ENCODE data around the gene HADHA.
"Not testable (repeated sequence)": the region's sequence is repeated elsewhere in the genome, so short reads cannot be mapped to it uniquely, and the experiment has no call there.

HADHA gene

DNA sequence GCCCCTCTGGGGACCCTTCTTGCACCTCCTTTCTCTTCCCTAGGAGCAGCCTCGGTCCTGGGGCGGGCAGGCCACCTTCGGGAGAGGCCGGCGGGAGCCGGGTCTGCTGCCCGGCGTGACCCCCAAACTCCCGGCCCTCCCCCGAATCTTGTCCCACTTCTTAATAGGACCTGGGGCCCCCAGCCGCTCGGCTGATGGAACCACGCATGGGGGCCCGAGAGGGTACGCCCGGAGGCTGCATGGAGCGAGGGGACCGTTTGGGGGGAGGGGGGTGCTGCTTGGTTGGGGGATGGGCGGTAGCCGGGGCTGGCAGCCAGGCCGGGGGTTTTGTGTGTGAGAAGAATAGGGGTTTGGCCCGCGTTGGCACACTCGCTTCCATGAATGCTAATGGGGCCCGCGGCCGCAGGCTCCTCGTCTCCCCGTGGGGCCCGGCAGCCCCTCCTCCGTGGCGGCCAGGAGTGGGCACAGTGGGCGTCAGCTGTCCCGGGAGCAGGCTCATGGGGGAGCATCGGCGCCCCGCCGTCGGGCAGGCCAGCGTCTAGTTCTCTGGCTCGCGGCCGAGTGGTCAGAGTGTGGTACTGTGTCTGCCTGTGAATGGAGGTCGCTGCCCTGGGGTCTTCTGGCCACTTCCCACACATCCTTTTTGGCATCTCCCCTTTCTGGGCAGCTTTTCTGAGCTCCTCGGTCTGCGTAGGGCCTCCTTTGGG, 70.5 kb downstream of the HADHA start:
- DNase-seq (ENCODE audit: low read depth) = no peak

DNA sequence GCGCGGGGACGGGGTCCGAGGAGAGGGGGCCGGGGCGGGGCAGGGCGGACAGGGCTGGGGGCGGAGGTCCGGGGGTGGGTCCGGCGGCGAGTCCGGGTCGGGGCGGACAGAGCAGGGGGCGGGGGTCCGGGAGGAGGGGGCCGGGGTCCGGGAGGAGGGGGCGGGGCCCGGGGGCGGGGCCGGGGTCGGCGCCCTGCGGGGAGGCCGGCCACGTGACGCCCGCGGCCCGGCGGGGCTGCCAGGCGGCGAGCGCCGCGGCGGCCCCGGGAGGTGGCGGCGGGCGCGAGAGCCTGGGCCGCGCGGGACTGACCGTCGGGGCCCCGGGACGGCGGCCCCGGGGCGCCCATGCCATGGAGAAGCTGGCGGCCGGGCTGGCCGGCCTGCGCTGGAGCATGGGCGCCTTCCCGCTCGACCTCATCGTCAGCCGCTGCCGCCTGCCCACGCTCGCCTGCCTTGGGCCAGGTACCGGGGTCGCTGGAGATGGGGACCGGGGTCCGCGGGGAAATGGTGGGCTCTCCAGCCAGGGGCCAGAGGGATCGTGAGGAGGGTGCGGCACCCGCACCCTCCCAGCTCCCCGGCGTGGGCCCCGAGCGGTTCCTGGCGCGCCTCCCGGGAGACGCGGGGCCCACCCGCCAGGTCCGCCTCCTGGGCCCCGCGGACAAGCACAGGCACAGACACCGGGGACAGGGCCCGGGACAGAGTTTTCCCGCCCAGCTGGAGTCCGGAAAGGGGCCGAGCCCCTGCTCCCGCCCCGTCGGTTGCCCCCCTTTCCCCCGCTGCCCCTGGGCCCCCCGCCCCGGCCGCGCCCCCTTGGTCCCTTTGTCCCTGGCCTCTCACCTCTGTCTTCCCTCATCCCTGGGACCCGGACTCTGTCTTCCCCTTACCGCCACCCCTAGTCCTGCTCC, 71.3 kb downstream of the HADHA start, which contains the start of gene GAREM2:
GAREM2 (plus strand) TSS at position 218 of the 905 bp plus-strand sequence; CDS start at position 351, 133 bp downstream.
- DNase-seq (ENCODE audit: low read depth) = no peak

DNA sequence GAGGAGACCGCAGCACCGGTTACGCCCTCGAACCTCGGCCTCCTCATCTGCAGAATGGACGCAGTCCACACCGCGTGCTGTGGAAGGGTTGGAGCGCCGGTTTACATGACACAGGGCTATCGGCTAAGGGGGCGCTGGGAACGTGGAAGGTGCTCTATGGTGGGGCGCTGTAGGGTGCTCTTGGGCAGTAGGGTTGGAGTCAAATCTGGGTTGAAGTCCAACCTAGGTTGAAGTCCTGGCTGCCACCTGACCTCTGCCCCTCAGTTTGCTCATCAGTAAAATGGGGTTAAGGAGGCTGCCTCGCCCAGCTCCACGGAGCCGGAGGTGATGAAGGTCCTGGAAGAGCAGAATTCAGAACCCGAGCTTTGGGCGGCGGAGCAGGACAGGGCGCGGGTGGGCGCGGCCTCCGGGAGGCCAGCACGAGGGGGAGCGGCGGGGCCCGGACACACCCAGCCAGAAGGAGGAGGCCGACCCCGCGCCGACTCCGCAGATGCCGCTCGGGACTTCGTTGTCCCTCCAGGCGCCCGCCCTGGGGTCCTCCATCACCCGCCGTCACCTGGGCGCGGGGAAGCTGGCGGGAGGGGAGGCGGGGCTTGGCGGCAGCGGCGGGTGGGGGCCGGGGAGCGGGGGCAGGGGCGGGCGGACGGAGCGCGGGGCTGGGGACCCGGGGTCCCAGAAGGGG, 72.1 kb downstream of the HADHA start:
- DNase-seq (ENCODE audit: low read depth) = no peak

- no peak for DNase-seq (ENCODE audit: low read depth)
Observed at GRCh38 chr2:26170795-26171194, 73.6 kb downstream of the HADHA start.

DNA sequence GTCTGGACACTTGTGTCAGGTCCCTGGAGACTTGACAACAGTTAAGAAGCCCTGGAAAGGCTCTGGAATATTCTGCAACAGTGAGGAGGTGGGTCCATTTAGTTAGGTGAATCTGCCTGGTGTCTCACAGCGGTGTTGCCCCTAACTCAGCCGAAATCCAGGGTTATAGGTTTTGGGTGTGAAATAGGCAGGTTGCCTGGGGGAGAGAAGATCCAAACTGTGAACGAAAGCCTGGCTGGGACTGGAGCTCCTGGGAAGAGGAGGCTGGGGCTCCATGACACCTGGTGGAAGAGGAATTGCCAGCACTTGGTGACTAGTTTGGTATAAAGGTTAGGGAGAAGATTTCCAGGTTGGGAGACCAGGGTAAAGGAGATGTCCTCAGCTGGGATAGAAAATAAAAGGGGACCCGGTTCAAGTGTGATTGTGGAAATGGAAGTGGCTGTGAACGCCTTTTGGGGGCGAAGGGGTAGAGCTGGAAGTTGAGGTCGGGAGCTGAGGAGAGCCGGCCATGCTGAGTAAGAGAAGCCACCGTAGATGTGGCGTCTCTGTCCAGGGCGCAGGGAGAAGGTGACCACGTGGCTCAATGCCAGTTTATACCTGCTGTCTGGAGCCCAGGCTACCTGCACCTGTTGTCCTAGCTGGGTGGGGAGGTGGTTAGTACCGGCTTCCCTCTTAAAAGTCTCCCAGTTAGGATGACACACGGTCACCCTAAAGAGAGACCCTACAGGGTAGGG, 74.6 kb downstream of the HADHA start:
- DNase-seq (ENCODE audit: low read depth) = no peak

GRCh38 chr2:26169226-26169625, 75.2 kb downstream of the HADHA start:
- DNase-seq (ENCODE audit: low read depth) = no peak

DNA sequence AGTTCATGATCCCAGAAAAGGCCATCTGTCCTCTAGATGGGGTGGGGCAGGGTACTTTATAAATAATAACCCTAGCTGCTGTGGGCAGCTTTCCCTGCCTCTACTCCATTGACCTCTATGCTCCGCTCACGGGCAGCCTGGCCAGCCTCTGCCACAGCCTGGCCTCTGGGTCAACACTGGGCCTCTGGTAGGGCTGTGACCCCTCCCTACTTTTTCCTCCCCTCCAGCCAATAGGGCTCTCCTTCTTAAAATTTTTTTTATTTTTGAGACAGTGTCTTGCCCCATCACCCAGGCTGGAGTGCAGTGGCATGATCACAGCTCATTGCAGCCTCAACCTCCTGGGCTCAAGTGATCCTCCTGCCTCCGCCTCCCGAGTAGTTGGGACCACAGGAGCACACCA, 75.6 kb downstream of the HADHA start:
- DNase-seq (ENCODE audit: low read depth) = no peak

GRCh38 chr2:26166541-26166940, 77.9 kb downstream of the HADHA start:
- not testable (repeated sequence) for DNase-seq (ENCODE audit: low read depth)

- no peak for DNase-seq (ENCODE audit: low read depth)
Observed at GRCh38 chr2:26165403-26165802, 79.0 kb downstream of the HADHA start.

DNA sequence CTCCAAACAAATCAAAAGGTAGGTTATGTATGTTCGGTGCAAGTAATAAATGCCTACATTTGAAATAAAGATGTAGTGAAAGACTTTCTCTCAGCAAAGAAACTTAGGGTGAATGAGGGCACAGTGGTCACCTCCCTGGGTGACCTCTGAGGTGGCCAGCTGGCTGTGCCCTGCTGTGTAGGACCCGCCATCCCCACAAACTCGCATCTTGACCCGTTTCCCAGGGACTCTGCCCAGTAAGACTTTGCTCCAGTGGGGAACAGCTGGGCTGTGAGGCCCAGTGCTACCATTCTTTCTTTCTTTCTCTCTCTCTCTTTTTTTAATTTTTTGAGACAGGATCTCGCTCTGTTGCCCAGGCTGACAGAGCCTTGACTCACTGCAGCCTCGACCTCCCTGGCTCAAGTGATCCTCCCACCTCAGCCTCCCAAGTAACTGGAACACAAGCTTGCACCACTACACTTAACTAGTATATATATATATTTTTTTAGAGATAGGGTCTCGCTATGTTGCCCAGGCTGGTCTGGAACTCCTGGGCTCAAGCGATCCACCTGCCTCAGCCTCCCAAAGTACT, 79.7 kb downstream of the HADHA start:
- no peak for DNase-seq (ENCODE audit: low read depth)

DNA sequence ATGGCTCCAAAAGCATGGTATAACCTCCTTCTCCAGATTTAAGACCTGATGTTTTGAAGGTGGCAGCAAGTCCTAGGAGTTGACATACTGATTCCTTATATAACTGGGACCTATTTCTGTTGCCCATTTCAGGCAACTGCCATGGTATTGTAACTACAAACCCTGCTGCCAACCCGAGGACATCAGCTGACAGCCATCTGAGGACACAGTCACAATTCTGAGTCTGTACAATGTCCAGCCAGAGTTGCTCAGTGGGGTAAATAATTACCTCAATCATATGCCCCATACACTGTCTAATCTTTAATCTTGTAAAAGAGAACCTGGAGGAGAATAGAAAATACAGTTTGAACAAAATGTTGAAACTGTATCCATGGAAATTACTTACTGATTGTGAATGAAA, 80.2 kb downstream of the HADHA start:
- no peak for DNase-seq (ENCODE audit: low read depth)

GRCh38 chr2:26162963-26163362, 81.5 kb downstream of the HADHA start:
- DNase-seq (ENCODE audit: low read depth) = no peak

DNA sequence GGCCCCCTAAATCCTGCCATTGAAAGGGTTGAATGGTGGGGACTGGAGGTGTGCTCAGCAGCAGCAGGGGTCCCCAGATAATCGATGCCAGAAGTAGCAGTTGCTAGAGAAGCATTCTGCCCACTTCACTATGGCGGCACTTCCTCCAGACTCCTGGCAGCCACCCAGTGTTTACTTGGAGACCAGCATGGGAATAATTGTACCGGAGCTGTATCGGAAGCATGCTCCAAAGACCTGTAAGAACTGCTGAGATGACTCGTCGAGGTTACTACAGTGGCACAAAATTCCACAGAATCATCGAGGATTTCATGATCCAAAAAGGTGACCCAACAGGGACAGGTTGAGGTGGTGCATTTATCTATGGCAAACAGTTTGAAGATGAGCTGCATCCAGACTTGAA, 82.5 kb downstream of the HADHA start:
- DNase-seq (ENCODE audit: low read depth) = no peak

GRCh38 chr2:26157580-26157979, 86.9 kb downstream of the HADHA start:
- DNase-seq (ENCODE audit: low read depth) = no peak

DNA sequence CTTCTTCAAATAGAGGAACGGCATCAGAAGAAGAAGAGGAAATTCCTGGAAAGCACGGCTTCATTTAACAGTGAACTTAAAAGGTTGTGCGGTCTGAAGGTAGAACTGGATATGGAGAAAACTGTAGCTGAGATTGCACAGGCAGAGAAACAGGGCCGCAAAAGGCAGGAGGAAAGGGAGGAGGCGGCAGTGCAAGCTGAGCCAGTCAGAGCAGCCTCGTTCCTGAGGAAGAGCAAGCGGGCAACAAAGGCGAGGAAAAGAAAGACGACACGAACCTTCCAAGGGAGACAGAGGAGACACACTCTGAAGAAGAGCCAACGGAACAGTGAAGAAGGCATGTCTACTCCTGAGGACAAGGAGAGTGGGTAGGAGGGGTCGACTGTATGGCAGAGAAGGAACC, 94.2 kb downstream of the HADHA start:
- no peak for DNase-seq (ENCODE audit: low read depth)

DNA sequence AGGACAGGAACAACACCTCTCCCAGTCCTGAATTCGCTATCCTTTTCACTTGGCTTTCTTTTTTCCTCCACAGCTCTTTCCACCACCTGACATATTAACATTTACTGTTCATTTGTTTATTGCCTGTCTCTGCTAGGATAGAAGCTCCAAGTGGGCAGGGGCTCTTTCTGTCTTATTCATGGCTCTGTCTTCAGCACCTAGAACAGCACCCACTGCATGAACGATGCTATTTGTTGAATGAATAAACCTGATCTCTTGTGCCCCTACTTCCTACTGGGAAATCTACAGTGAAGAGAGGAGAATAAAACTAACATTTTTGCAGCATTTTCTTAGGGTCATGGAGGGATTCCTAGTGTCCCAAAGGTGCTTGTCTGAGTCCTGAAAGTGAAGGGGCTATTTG, 95.9 kb downstream of the HADHA start:
- DNase-seq (ENCODE audit: low read depth) = no peak

DNA sequence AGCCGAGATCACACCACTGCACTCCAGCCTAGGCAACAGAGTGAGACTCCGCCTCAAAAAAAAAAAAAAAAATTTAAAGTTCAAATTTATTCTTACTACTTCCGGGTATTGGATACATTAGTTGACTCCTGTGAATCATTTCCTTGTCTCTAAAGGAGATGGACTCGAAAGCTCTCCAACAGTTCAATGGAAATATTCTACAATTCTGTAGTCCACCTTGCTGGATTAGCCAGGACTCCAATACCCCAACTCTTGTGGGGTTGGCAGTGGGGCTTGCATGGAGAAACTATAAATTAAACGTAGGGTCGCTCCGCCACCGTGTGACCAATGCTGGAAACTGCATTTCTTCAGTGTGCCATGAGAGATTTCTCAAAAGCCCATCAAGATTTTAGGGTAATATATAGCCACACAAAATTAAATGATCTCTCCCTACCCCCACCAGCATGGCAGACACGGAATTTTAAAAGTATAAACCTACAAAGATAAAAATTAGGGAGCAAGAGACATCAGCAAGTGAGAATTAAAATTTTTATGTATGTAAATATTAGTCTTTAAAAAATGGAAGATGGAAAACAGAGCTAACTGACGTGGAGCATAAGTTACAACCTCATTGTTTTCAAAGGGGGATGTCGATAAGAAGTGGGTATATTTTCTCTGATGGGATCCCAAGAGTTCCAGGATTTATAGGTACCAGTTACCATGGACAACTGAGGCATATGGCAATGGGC, 99.3 kb downstream of the HADHA start:
- DNase-seq (ENCODE audit: low read depth) = peak; percentile 31

- DNase-seq (ENCODE audit: low read depth) = no peak
Observed at GRCh38 chr2:26144031-26144430, 100.4 kb downstream of the HADHA start.

- no peak for DNase-seq (ENCODE audit: low read depth)
Observed at GRCh38 chr2:26141145-26141769, 103.2 kb downstream of the HADHA start.
